H1 (cell line): Measurements from ENCODE around the gene UQCRFS1. TPM values are rescaled to one million over a fixed set of nuclear protein-coding genes. Genes with fewer than 3 reads are reported as not detected.
A peak's percentile ranks its signal among the peaks of the same experiment; 100 is the strongest.

ENCODE experiments used
- CTCF ChIA-PET: fragments of 300-600 bp; sonication (Branson Sonifier 250); formaldehyde crosslinking; loops from one replicate; lab custom pipeline; 2021; ENCODE audit not compliant: partially characterized antibody; lab: Charles Lee
- POLR2A ChIA-PET: fragments of 300-600 bp; sonication (Branson Sonifier 250); formaldehyde crosslinking; loops from one replicate; lab custom pipeline; 2021; ENCODE audit warnings: inconsistent platforms; ENCODE audit not compliant: partially characterized antibody; lab: Charles Lee
- DNase-seq, 2 experiments: peaks; one replicate each; pipeline versions ENCODE4 v3.0.0 to v3.0.0-alpha.2; 2010 to 2022; ENCODE audit warnings: low spot score in 2 of 2, low read depth in 1 of 2, mixed read lengths in 1 of 2
- FAIRE-seq: peaks from 2 replicates; lab custom pipeline; 2011; peaks lifted over from hg19 to GRCh38; lab: Jason Lieb, UNC
- H2AFZ ChIP-seq: 2 replicates; pipeline ENCODE4 v1.8.1; 2012; ENCODE audit warnings: low read length, inconsistent platforms
- H2AK5ac ChIP-seq: 2 replicates; pipeline ENCODE4 v1.6.1; 2013; ENCODE audit warnings: low read depth, low read length
- H2BK120ac ChIP-seq: replicated peaks from 2 replicates; pipeline ENCODE3; 2013; ENCODE audit warnings: low read depth, low read length, inconsistent platforms
- H2BK12ac ChIP-seq: 2 replicates; pipeline ENCODE4 v1.6.1; 2013; ENCODE audit warnings: low read depth, low read length
- H2BK15ac ChIP-seq: 2 replicates; pipeline ENCODE4 v1.6.1; 2013; ENCODE audit warnings: low read length
- H2BK20ac ChIP-seq: 2 replicates; pipeline ENCODE4 v1.6.1; 2013; ENCODE audit warnings: low read length
- H2BK5ac ChIP-seq: 2 replicates; pipeline ENCODE4 v1.6.1; 2013; ENCODE audit warnings: low read depth, low read length
- H3K14ac ChIP-seq: 2 replicates; pipeline ENCODE4 v1.6.1; 2013; ENCODE audit warnings: inconsistent platforms; ENCODE audit not compliant: insufficient read length
- H3K18ac ChIP-seq: 2 replicates; pipeline ENCODE4 v1.6.1; 2013; ENCODE audit warnings: low read length; ENCODE audit errors: extremely low read depth
- H3K23ac ChIP-seq: 2 replicates; pipeline ENCODE4 v1.6.1; 2013; ENCODE audit warnings: inconsistent platforms; ENCODE audit not compliant: insufficient read length
- H3K23me2 ChIP-seq: 2 replicates; pipeline ENCODE4 v1.6.1; 2013; ENCODE audit warnings: low read depth, low read length
- H3K27ac ChIP-seq: 2 replicates; pipeline ENCODE4 v1.6.1; 2011; ENCODE audit warnings: low read depth, low read length, inconsistent platforms
- H3K27me3 ChIP-seq, 4 experiments: replicated peaks in 1 of 4; 1 replicate in 1 of 4; 2 replicates in 3 of 4; pipeline versions ENCODE4 v1.6.1 to v1.8.1; 2011 to 2013; ENCODE audit warnings: low read length in 3 of 4, mild to moderate bottlenecking in 3 of 4, inconsistent platforms in 2 of 4, mixed read lengths in 2 of 4, moderate library complexity in 1 of 4; ENCODE audit not compliant: control insufficient read depth in 3 of 4, insufficient read depth in 3 of 4; ENCODE audit errors: extremely low read depth in 1 of 4
- H3K36me3 ChIP-seq, 4 experiments: 2 replicates each; pipeline versions ENCODE4 v1.6.1 to v1.8.1; 2011 to 2013; ENCODE audit warnings: mild to moderate bottlenecking in 4 of 4, low read length in 3 of 4, moderate library complexity in 2 of 4, control low read depth in 1 of 4, inconsistent platforms in 1 of 4; ENCODE audit not compliant: insufficient read depth in 4 of 4, control insufficient read depth in 2 of 4
- H3K4ac ChIP-seq: replicated peaks from 2 replicates; pipeline ENCODE3; 2013; ENCODE audit warnings: low read length, low read depth, mixed read lengths, inconsistent platforms; ENCODE audit not compliant: insufficient read length
- H3K4me1 ChIP-seq, 4 experiments: replicated peaks in 1 of 4; 1 replicate in 1 of 4; 2 replicates in 3 of 4; pipeline versions ENCODE4 v1.6.1 to v1.8.1; 2011 to 2013; ENCODE audit warnings: low read length in 3 of 4, inconsistent platforms in 2 of 4, mixed read lengths in 1 of 4; ENCODE audit not compliant: insufficient read depth in 4 of 4, control insufficient read depth in 3 of 4
- H3K4me2 ChIP-seq, 2 experiments: 2 replicates each; pipeline versions ENCODE4 v1.6.1 to v1.8.1; 2011 to 2013; ENCODE audit warnings: low read depth in 2 of 2, low read length in 2 of 2, control low read depth in 1 of 2, inconsistent platforms in 1 of 2, mild to moderate bottlenecking in 1 of 2; ENCODE audit not compliant: insufficient read depth in 1 of 2
- H3K4me3 ChIP-seq, 4 experiments: fragments of 200-600, 300-600 bp in 1 of 4; sonication (generic), shearing (Covaris generic), sonication (Bioruptor Twin) in 1 of 4; 2 replicates each; pipeline versions ENCODE4 v1.5.1 to v1.8.1; 2011 to 2016; ENCODE audit warnings: low read length in 4 of 4, low read depth in 3 of 4, control low read depth in 2 of 4, inconsistent platforms in 2 of 4, mild to moderate bottlenecking in 2 of 4, mixed read lengths in 1 of 4, moderate library complexity in 1 of 4; ENCODE audit not compliant: insufficient read depth in 2 of 4; ENCODE audit errors: extremely low read depth in 1 of 4
- H3K56ac ChIP-seq: replicated peaks from 2 replicates; pipeline ENCODE3; 2013; ENCODE audit warnings: low read depth, mild to moderate bottlenecking, mixed read lengths, low read length, inconsistent platforms; ENCODE audit not compliant: insufficient read length
- H3K79me1 ChIP-seq: 2 replicates; pipeline ENCODE4 v1.6.1; 2013; ENCODE audit warnings: low read depth, low read length, control low read depth
- H3K79me2 ChIP-seq, 2 experiments: 2 replicates each; pipeline versions ENCODE4 v1.6.1 to v1.8.1; 2012 to 2013; ENCODE audit warnings: low read length in 2 of 2, mild to moderate bottlenecking in 2 of 2, inconsistent platforms in 1 of 2; ENCODE audit not compliant: insufficient read depth in 2 of 2, control insufficient read depth in 1 of 2
- H3K9ac ChIP-seq, 4 experiments: replicated peaks in 1 of 4; 1 replicate in 1 of 4; 2 replicates in 3 of 4; pipeline versions ENCODE4 v1.6.1 to v1.8.1; 2011 to 2013; ENCODE audit warnings: low read depth in 3 of 4, low read length in 3 of 4, control low read depth in 2 of 4, mild to moderate bottlenecking in 2 of 4, moderate library complexity in 2 of 4, inconsistent platforms in 1 of 4; ENCODE audit errors: extremely low read depth in 1 of 4
- H3K9me3 ChIP-seq, 2 experiments: 2 replicates each; pipeline versions ENCODE4 v1.6.1 to v1.8.1; 2012 to 2013; ENCODE audit warnings: mild to moderate bottlenecking in 2 of 2, moderate library complexity in 2 of 2, control low read depth in 1 of 2, inconsistent platforms in 1 of 2, low read depth in 1 of 2, low read length in 1 of 2, mixed read lengths in 1 of 2; ENCODE audit not compliant: insufficient read depth in 2 of 2
- H4K20me1 ChIP-seq, 2 experiments: replicated peaks in 1 of 2; 2 replicates each; pipeline versions ENCODE3 to v1.8.1; 2011 to 2013; ENCODE audit warnings: inconsistent platforms in 2 of 2, low read length in 2 of 2, mild to moderate bottlenecking in 1 of 2; ENCODE audit not compliant: insufficient read depth in 2 of 2, control insufficient read depth in 1 of 2
- H4K5ac ChIP-seq: 2 replicates; pipeline ENCODE4 v1.6.1; 2013; ENCODE audit warnings: low read length, low read depth, mixed read lengths, inconsistent platforms; ENCODE audit not compliant: insufficient read length
- H4K8ac ChIP-seq: 2 replicates; pipeline ENCODE4 v1.8.0; 2013; ENCODE audit warnings: mild to moderate bottlenecking, moderate library complexity, low read length, inconsistent platforms; ENCODE audit not compliant: insufficient read depth; ENCODE audit errors: extremely low read depth
- H4K91ac ChIP-seq: replicated peaks from 2 replicates; pipeline ENCODE3; 2013; ENCODE audit warnings: low read length, mixed read lengths, inconsistent platforms; ENCODE audit not compliant: insufficient read length
- ASH2L ChIP-seq: fragments of 200-600, 300-600 bp; sonication (generic); IDR thresholded peaks from one replicate; pipeline ENCODE4 v1.7.1; 2017; ENCODE audit warnings: low read length
- JUN ChIP-seq: IDR thresholded peaks from 2 replicates; pipeline ENCODE4 v1.6.1; 2011; ENCODE audit warnings: low read depth, mild to moderate bottlenecking, improper control_type of control experiment, low read length
- POLR2A ChIP-seq, 2 experiments: IDR thresholded peaks; 1 replicate in 1 of 2; 2 replicates in 1 of 2; pipeline ENCODE4 v1.6.1; 2011; ENCODE audit warnings: low read depth in 2 of 2, low read length in 2 of 2, mild to moderate bottlenecking in 2 of 2; ENCODE audit errors: control extremely low read depth in 1 of 2
- POLR2AphosphoS5 ChIP-seq: IDR thresholded peaks from 2 replicates; pipeline ENCODE4 v1.6.1; 2011; ENCODE audit warnings: low read depth, low read length
- SAP30 ChIP-seq: fragments of 300-600 bp; sonication (generic); IDR thresholded peaks from 2 replicates; pipeline ENCODE4 v1.7.1; 2012; ENCODE audit warnings: low read length, moderate library complexity, mild to moderate bottlenecking, inconsistent platforms; ENCODE audit not compliant: insufficient read depth, insufficient replicate concordance
- SP4 ChIP-seq: IDR thresholded peaks from 2 replicates; pipeline ENCODE4 v1.6.1; 2012; ENCODE audit warnings: low read length, inconsistent platforms
- TEAD4 ChIP-seq: IDR thresholded peaks from 2 replicates; pipeline ENCODE4 v1.6.1; 2012; ENCODE audit warnings: low read depth, low read length, inconsistent platforms, mixed read lengths
- ZNF274 ChIP-seq: IDR thresholded peaks from 2 replicates; pipeline ENCODE4 v1.7.0; 2012; ENCODE audit warnings: low read length, borderline replicate concordance; ENCODE audit errors: extremely low read depth
- WGBS, 2 experiments: shearing (Covaris generic) in 1 of 2; methylation state at CpG; one replicate each; pipeline versions ENCODE4 v1.1.6 to v1.1.7; 2013 to 2015; ENCODE audit warnings: low lambda C conversion rate in 2 of 2, mixed read lengths in 2 of 2, inconsistent platforms in 1 of 2, low coverage in 1 of 2, missing lambda C conversion rate in 1 of 2; ENCODE audit not compliant: insufficient replicate concordance in 2 of 2, insufficient coverage in 1 of 2, insufficient read length in 1 of 2; ENCODE audit errors: extremely low coverage in 1 of 2, missing lambda C conversion rate in 1 of 2; 5-methylcytosine and 5-hydroxymethylcytosine counted together
- polyA plus RNA-seq, 7 experiments: library from polyadenylated mRNA; depleted of rRNA in 3 of 7; stranded (reverse) in 5 of 7; unstranded in 2 of 7; fragments of >200 nt in 5 of 7; fragments of 200-250 nt in 2 of 7; gene quantifications; 1 replicate in 5 of 7; 2 replicates in 1 of 7; 4 replicates in 1 of 7; pipeline versions ENCODE4 v1.2.1 to v1.2.3, GENCODE V29; 2011 to 2013; ENCODE audit warnings: missing spikeins in 2 of 7, mixed read lengths in 2 of 7
- total RNA-seq: library from RNA; stranded (reverse); fragmentation: NEBNext Ultra II Directional; extraction: Animal tissue kit (Norgen Biotek cat#: 25700); gene quantifications from 2 replicates; pipeline ENCODE4 v1.2.1, GENCODE V29; 2021

The UQCRFS1 gene
- total and polyA plus RNA-seq, 2 of the 8 experiments (the other 6 are each of a cell fraction or from before 2014, with no cell fraction given) = 52.4 to 59.1 TPM

- no peak overlapping the region for H2BK5ac ChIP-seq
- POLR2A ChIA-PET = no interaction called here
Observed at GRCh38 chr19:29259867-29260281, 46.9 kb upstream of the UQCRFS1 start.

More at GRCh38 chr19:29259867-29260281, 46.9 kb upstream of the UQCRFS1 start:
- Histone ChIP-seq H3K18ac (no peak overlapping the region), H3K36me3 (no peaks in the 10 kb centered on the region; a peak in 1 of 8 replicates), H2AFZ (peak overlapping the region; percentile 94; the same call in 1 of the 2 replicates), H3K4me1 (no peaks in the 10 kb centered on the region), H2AK5ac (no peak overlapping the region), H2BK15ac (no peak overlapping the region), H3K4me3 (no peak overlapping the region), H2BK20ac (no peak overlapping the region), H3K79me1 (no peaks in the 10 kb centered on the region), H3K4me2 (no peak overlapping the region), H2BK120ac (no peak overlapping the region), H3K56ac (no peak overlapping the region), H3K4ac (no peak overlapping the region), H3K14ac (no peak overlapping the region), H4K5ac (no peak overlapping the region), H3K27ac (no peak overlapping the region), H3K23ac (no peak overlapping the region), H3K9ac (no peak overlapping the region), H2BK12ac (no peak overlapping the region), H3K9me3 (peaks cover 10% of the 10 kb centered on the region in 2 experiments), H4K91ac (no peak overlapping the region), H3K27me3 (no peaks in the 10 kb centered on the region), H3K79me2 (no peaks in the 10 kb centered on the region), H3K23me2 (no peaks in the 10 kb centered on the region), H4K8ac (no peak overlapping the region), H4K20me1 (no peaks in the 10 kb centered on the region)
- no peak for FAIRE-seq
- DNase-seq = no peak
- CTCF ChIA-PET = interaction anchor here (0.6 to 10.7 kb wide), 28 partner anchors 9 to 532 kb away, joined by 3 to 117 read pairs (median 4); no protein-coding TSS in a partner anchor
- WGBS, 2 experiments = 91% methylated on average over 6 of the region's 6 CpGs; no CpG with 5 or more reads in 1 of the 2 experiments
- TF ChIP-seq POLR2A (IDR thresholded peaks at IDR 0.05; ENCODE audit: control extremely low read depth in 1 of 2, low read depth in 2 of 2, low read length in 2 of 2) = no peak
- no peak for TF ChIP-seq JUN
- TF ChIP-seq ZNF274 = no peak
- TF ChIP-seq ASH2L = no peak
- TF ChIP-seq POLR2AphosphoS5 = no peak
- no peak for TF ChIP-seq TEAD4
- no peak for TF ChIP-seq SP4
- TF ChIP-seq SAP30 = no peak
